Measurements from ENCODE around the gene UHMK1. TPM values are rescaled to one million over a fixed set of nuclear protein-coding genes. Genes with fewer than 3 reads are reported as not detected.

UHMK1 gene
- total RNA-seq, 1 donor from 2014 or later = 47.6 TPM

DNA sequence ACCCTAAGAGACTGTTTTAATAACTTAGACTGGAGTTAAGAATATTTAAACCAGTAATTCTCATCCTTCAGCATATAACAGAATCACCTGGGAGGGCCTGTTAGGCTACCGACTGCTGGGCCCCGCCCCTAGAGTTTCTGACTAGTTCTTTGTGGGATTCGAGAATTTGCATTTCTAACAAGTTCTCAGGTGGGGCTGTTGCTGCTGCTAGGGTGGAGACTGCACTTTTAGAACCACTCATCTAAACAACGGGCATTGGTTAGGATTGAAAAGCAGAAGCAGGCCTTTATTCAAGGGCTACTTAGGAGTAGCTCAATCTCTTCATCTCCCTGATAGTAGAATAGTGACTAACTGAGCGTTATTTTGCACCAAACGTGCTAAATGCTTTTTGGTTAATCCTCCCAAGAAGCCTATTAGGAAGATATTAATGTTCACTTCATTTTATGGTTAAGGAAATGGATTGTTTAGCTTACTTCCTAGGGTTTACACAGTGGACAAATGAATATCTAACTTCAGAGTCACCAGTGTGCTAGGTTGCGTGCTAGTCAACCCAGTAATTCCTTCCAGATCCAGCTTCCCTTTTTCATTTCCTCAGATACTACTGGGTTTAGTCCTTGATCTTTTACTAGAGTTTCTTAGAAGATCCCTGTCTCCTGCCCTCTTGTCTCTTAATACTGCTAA lies 32.8 kb downstream of the UHMK1 start:
- DNase-seq (ENCODE audit: low spot score) = no peak

DNA sequence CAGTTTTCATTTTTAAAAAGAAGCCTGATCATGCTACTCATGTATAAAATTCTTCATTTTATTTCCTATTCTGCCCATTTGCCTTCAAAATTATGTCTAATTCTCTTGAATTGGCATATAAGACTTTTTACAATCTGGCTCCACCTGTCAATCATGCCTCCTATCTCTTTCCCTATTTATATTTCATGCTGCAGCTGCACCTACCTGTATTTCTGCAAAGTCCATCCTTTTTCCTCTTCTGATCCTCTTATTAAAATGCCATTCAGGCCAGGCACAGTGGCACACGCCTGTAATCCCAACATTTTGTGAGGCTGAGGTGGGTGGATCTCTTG lies 33.3 kb downstream of the UHMK1 start:
- no peak for DNase-seq (ENCODE audit: low spot score)

DNA sequence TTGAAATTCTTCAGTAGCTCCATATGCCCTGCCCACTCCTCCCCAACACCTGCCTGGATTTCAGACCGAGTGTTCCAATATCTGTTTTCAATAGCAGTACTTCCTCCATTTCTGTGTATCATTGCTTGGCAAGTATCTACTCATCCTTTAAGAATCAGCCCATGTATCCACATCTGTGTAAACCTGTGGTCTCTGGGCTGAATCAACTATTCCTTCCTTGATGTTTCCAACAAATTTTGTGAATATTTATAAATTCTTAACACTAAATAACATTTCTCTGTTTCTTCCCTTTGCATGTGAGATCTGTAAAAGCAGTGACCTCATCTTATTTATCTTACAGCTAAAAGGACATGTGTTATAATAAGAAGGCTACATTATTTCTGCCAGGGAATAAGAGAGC lies 37.9 kb downstream of the UHMK1 start:
- DNase-seq (ENCODE audit: low spot score) = no peak

DNA sequence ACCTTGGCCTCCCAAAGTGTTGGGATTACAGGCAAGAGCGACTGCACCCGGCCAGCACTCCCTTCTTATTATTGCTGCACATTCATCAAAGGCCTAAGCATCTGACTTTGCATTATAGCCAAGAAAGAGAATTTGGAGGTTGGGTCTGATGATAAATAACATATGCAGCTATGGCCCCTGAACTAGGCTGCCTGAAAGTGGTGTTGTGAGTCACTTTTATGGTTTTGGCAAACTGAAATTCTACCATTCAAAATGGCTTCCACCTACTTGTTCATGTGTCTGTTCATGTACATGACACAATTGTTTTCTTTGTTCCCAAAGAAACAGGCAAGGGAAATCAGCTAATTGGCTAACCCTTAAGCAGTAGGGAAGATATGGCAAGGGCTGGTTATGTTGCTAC lies 38.9 kb downstream of the UHMK1 start:
- DNase-seq (ENCODE audit: low spot score) = no peak

DNA sequence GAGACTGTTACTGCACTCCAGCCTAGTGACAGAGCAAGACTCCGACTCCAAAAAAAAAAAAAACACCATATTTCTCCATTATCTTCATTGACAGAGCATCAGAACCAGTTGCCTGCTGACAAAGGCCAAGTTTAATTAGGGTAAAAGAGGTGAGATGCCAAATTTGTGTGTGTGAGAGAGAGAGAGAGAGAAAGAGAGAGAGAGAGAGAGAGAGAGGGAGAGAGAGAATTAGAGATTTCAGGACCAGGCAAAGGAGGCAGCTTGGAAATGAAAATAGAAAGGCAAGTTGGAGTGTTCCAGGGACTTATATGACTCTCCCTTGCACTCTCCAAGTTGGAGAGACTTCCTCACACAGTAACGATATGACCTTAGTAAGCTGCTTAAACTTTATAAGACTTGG lies 39.6 kb downstream of the UHMK1 start:
- no peak for DNase-seq (ENCODE audit: low spot score)

DNA sequence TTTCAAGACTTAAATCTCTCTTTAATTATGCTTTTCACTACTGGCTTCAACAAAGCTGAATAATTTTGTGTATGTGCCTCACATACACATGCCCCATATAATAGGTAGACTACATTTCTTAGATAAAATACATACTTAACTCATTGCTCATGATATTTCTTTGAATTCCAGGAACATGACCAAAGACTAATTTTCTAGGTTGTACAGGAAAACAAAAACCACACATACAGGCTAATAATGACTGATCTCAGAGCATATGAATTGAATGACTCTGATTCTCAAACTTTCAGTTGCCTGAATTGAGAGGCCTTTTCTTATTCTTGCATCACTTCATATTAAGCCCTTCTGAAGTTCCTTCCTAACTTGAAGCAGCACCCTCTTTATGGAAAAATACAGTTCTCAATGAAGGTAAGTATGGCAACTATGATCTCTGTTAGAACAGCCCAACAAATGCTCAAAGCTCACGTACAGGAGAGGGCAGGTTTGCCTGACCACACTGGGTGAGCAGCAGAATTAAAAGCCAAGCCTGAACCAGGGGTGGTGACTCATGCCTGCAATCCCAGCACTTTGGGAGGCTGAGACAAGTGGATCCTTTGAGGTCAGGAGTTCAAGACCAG lies 41.3 kb downstream of the UHMK1 start:
- DNase-seq (ENCODE audit: low spot score) = no peak

DNA sequence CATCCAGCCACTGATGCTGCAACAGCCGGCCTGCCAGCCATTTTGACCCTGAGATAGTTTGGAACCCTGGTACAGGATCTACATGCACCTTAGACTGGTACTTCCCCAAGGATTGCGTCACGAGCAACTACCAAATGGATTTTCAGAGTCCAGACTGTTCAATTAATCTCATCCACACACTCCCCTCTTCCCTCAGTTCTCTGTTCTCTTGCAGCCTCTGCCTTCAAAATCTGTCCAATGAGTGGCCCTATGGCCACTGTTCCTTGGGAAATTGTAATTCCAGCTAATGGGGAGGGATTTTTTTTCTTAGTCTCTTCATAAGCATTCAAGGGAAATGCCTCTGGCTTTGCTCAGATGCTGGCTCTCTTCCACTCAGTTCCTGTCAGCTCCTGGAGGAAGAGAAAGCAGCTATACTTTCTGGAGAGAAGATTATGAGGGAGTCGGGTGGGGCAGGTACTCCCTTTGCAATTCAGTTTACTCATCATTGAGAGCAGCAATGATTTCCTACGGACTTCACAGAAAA lies 44.1 kb downstream of the UHMK1 start:
- peak; percentile 59 for DNase-seq (ENCODE audit: low spot score)

DNA sequence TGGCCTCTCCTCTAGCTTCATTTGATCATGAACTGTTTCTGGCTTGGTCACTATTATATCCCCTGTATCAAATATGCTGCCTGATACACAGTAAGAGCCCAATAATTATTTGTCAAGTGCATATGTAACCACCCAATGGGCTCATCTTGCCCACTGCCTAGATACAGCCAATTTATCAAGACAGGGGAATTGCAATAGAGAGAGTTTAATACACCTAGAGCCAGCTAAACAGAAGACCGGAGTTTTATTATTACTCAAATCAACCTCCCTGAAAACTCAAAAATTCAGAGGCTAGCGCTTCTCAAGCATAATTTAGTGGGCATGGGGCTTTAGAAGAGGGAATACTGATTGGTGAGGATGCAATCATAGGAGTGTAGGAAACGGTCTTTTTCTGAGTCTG lies 45.6 kb downstream of the UHMK1 start:
- DNase-seq (ENCODE audit: low spot score) = no peak

DNA sequence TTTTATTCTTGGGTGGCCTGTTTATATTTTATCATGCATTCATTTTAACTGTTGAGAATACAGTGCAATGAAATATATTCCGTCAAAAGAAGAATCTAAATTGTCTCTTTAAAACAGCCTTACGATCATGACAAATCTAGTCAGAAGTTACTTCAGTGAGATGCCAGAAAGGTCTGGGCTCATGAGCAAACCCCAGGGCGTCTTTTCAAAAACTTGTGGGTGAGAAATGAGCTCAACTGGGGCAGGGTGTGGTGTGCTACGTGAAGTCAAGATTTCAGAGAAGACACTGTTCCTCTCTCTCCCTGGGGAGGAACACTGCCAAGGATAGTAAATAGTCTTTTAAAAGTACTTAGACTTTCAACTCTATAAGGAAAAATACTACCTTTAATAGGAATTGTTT lies 50.6 kb downstream of the UHMK1 start:
- DNase-seq (ENCODE audit: low spot score) = peak; percentile 19

DNA sequence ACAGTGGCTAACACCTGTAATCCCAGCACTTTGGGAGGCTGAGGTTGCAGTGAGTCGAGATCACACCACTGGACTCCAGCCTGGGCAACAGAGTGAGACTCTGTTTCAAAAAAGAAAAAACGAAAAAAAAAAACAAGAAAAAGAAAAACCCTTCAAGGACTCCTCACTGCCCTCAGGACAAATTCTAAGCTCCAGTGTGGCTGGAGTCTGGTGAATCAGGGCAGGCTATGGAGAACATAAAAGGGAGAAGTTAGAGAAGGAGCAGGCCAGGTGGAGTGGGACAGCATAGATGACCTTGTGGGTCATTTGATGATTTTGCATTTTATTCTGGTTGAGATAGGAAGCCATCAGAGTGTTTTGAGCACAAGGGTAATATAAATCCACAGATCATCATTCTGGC lies 51.4 kb downstream of the UHMK1 start:
- DNase-seq (ENCODE audit: low spot score) = no peak

DNA sequence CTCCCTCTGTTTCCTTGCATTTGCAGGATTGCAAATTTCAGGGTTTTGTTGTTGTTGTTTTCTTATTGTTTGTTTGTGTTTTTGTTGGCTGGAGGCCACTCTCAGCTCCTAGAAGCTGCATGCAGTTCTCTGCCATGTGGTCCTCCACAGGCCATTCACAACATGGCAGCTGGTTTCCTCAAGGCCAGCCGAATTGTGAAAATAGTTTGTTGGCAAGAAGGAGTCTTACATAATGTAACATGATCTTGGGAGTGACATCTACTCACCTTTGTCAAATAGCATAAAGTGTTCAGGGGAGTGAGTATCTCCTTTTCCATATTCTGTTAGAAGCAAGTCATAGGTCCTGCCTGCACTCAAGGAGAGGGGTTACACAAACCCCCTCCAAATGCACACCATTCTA lies 53.3 kb downstream of the UHMK1 start:
- DNase-seq (ENCODE audit: low spot score) = no peak

DNA sequence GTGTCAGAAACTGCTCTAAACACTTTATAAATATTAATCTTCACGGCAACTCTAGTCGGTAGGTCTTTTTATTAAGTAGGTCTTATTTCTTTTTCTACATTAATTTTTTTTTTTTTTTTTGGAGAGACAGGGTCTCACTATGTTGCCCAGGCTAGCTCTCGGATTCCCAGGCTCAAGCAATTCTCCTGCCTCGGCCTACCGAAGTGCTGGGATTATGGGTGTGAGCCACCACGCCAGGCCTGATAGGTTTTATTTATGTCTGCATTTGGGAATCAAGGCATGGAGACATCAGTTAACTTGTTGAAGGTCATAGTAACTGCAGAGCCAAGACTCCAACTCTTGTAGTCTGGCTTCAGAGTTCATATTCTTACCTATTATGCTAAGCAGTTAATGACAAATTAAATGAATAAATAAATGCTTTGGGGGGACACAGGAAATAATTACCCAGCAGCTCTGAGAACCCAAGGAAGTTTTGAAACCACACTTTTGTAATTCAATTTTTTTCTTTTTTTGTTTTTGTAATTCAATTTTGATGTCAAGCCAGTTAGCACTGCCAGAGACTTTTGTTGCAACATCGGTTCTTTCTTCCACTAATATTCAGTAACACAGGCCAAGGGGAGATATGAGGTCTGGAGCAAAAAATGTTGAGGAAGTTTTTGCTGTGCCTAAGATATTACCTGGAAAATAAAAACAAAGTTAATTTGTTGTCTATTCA lies 54.5 kb downstream of the UHMK1 start:
- DNase-seq (ENCODE audit: low spot score) = no peak

DNA sequence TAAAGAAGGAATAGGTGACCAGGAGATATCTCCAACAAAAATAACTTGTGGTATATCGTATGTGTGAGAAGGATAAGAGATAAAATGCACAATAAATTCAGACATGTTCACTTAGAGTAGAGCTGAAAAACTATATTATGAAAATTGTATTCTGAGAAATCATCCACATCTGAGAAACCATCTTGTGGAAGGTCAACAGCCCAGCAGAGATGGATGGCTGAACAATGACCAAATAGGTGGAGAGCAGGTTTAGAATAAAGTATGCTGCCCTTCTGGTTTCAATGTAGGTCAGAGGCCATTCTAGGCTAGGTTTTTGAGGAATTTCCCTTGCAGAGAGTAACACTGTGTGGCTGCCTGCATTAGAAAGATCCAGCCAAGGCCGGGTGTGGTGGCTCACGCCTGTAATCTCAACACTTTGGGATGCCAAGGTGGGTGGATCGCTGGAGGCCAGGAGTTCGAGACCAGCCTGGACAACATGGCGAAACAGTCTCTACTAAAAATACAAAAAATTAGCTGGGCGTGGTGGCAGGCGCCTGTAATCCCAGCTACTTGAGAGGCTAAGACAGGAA lies 55.1 kb downstream of the UHMK1 start:
- DNase-seq (ENCODE audit: low spot score) = no peak

DNA sequence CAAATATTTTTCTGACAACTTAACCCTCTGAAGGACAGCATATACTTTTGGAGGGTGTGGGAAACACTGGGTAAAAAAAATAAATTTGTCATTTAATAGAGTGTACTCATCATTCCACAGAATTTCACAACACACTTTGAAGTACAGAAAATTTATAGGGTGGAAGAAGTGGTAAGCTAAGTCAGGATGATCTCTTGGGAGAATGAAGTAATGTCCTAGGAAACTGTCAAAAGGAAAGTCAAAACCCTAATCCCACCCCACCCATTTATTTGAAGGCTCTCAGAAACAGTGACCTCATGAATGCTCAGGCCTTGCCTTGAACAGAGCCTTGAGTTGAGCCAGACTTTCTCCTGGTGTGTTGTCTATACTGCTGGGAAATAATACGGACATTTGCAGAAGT lies 56.6 kb downstream of the UHMK1 start:
- no peak for DNase-seq (ENCODE audit: low spot score)

DNA sequence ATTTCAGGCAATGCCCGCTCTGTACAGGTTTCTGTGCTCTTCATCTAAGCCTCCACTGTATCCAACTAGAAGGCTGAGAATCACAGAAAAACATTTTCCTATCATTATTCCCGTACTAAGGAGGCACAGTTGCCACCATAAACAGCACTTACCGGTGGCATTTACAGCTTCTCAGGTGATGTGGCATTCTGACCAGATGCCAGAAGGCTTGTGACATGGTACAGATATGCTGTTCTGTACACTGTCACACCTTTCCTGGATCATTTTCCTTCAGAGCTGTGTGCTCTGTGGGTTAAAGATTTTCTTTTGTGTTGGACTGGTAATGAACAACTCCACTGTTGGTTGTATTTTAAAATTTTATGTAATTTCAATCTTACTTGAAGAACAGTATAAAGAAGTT lies 59.9 kb downstream of the UHMK1 start:
- DNase-seq (ENCODE audit: low spot score) = no peak

DNA sequence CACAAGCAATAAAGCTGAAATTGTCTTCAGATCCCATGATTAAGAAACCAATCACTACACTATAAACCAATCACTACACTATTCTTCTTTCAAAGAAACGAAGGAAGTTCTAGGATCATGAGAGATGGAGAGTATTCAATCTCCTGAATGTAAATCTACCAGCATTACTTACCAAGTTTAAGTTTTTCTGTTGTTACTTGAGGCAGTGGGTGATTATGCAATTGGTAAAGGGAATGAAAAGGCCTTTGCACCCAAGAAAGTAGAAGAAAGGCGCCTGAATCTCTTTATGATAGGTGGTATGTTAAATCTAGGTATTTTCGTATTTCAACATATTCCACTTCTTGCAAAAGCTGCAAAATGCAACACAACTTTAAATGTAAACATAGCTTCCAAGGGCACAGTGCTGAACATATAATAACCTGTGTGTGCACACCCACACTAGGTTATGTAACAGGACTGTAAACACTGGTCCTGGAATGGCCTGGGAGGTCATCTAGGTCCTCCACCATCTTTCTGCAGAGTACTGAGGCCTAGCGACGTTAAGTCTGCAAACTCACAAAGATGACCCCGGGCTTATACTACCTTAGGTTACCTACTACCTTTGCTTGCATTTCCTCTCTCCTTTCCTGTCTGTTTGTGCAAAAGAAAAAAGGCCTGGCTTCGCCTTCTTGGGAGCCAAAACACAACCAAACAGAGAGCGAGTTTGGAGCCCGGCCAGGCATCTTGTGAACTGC lies 62.9 kb downstream of the UHMK1 start:
- no peak for DNase-seq (ENCODE audit: low spot score)

DNA sequence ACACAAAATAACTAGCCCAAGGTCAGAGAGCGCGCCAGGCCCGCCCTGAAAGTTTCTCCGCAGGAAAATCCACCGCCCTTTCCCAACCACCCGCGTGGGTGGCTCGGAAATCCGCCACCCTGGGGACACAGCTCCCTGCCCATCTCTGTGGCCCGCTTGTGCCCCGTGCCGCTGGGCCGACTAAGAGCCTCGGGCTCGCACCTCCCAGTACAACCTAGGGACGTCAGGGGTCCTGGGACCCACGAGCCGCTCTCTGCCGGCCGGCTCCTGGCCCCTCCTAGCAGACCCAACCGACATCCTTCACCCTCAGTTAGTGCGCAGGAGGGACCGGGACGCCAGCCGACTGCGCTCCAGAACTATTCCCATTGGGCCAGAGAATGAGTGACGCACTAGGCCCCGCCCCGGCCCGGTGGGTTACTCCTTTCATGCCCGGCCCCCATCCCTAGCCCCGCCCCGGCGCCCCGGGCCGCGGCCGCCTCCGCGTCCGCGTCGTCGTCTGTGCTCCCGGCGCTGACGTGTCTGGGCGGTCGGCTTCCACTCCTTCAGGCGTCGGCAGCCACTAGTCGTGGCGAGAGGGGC lies 63.5 kb downstream of the UHMK1 start:
- DNase-seq (ENCODE audit: low spot score) = peak; percentile 98

DNA sequence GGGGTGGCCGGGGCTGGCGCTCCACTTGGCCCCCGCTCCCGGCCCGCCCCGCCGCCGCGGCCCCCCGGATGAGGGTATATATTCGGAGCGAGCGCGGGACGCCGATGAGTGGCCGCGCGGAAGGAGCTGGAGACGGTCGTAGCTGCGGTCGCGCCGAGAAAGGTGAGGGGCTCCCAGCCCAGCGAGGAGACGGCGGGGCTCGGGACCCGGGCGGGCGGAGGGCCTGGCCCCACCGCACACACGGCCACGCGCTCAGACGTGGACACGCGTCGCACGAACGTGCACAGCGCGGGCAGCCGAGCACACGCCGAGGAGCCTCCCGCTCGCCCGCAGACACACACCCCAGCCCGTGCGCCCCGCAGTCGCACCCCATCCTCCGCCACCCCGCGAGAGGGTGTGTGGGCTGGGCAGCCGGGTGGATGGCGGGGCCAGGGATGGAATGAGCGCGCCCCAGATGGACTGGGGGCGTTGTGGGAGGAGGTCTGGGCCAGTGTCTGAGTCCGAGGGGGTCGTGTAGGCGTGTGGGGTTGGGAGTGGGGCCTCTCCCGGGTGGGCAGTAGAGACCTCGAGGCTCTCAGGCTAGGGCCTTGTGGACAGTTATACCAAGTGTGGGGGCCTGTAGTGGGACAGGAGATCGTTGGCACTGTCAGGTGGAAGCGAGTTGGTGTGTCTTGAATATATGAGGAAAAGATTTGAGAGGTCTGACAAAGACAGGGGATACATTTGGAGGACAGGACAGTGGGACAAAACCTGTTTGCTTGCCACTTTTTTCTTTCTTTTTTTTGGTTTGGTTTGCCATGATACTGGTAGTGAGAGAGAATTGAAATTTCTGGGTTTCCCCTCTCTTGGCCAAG lies 64.2 kb downstream of the UHMK1 start, which contains the start of gene UAP1:
UAP1 (plus strand) TSS at position 107 of the 854 bp plus-strand sequence. CDS start 4,347 bp downstream, outside the sequence.
- no peak for DNase-seq (ENCODE audit: low spot score)

DNA sequence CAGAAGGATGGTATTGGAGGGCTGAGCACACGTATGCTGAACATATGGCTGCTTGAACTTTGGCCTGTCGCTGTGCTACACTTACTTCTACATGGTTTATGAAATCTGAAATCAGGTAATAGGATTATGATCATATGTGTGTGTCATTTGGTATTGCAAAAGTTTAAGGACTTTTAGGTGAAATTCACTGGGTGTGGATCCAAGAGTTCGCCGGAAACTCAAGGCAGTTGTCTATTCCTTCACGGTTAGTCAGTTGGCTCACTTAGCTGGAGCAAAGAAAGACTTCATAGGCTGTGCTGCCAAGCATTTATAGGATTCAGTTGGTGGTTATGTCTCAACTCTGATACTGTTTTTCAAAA lies 64.8 kb downstream of the UHMK1 start:
- no peak for DNase-seq (ENCODE audit: low spot score)

DNA sequence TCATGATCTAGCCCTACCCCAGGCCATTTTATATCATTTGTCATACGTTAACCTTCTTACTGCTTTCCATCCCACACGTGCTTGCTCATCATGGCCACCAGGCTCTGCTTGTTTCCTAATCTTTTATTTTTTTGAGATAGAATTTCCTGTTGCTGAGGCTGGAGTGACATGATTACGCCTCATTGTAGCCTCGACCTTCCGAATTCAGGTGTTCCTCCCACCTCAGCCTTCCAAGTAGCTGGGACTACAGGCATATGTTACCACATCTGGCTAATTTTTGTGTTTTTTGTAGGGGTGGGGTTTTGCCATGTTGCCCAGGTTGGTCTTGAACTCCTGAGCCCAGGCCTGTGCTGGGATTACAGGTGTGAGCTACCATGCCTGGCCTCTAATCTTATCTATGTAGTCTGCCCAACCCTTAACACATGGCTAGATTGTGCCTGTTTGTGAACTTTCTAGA lies 67.2 kb downstream of the UHMK1 start:
- DNase-seq (ENCODE audit: low spot score) = no peak

DNA sequence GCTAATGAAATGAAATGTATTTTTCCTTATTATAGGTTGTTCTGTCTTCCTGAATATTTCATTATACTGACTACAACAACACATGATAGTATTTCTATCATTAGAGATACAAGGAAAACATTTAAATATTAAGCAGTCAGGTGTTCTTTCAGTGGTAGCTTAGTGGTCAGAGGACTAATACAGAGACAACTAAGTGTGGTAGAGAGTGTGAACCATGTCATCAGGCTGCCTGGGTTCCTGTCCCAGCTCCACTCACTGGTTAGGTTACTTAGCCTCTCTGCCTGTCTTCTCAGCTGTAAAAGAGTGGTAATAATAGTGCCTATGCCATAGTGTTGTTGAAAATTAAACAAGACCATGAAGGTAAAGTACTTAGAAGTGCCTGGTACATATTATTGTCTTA lies 67.8 kb downstream of the UHMK1 start:
- DNase-seq (ENCODE audit: low spot score) = no peak
